Thymus (tissue), 11 donors: ENCODE results near the gene MSX1. TPM values are rescaled to one million over a fixed set of nuclear protein-coding genes. Genes with fewer than 3 reads are reported as not detected.

Experiments used
- DNase-seq, 9 donors: peaks; one replicate each; pipeline ENCODE4 v3.0.0-alpha.2; 2013; ENCODE audit warnings: low spot score in 9 of 9, low read depth in 6 of 9, missing footprints in 1 of 9
- H3K27ac ChIP-seq, 2 donors: one replicate each; pipeline ENCODE4 v1.5.1; 2013; ENCODE audit warnings: control low read depth in 1 of 2, low read depth in 1 of 2, low read length in 1 of 2, mild to moderate bottlenecking in 1 of 2, moderate library complexity in 1 of 2
- H3K27me3 ChIP-seq, 2 donors: one replicate each; pipeline ENCODE4 v1.5.1; 2013; ENCODE audit warnings: low read length in 1 of 2; ENCODE audit not compliant: control insufficient read depth in 2 of 2, insufficient read depth in 1 of 2
- H3K36me3 ChIP-seq, 2 donors: one replicate each; pipeline ENCODE4 v1.5.1; 2013; ENCODE audit warnings: low read length in 1 of 2, mild to moderate bottlenecking in 1 of 2, moderate library complexity in 1 of 2; ENCODE audit not compliant: control insufficient read depth in 2 of 2, insufficient read depth in 2 of 2
- H3K4me1 ChIP-seq, 2 donors: one replicate each; pipeline ENCODE4 v1.5.1; 2013; ENCODE audit warnings: low read length in 2 of 2; ENCODE audit not compliant: control insufficient read depth in 2 of 2, insufficient read depth in 2 of 2
- H3K4me3 ChIP-seq, 2 donors: one replicate each; pipeline ENCODE4 v1.5.1; 2013; ENCODE audit warnings: low read length in 2 of 2, control low read depth in 1 of 2, mild to moderate bottlenecking in 1 of 2
- H3K9me3 ChIP-seq, 2 donors: one replicate each; pipeline ENCODE4 v1.5.1; 2013; ENCODE audit warnings: low read length in 1 of 2, mild to moderate bottlenecking in 1 of 2; ENCODE audit not compliant: control insufficient read depth in 2 of 2, insufficient read depth in 1 of 2
- WGBS: extraction: QIAGEN DNeasy Blood & Tissue Kit; methylation state at CpG from one replicate; pipeline ENCODE4 v1.1.7; 2013; 5-methylcytosine and 5-hydroxymethylcytosine counted together
- polyA plus RNA-seq: library from polyadenylated mRNA; stranded (reverse); fragments of 200-250 nt; gene quantifications from one replicate; pipeline ENCODE4 v1.2.3, GENCODE V29; 2013
- total RNA-seq: library from RNA; stranded (reverse); fragments of 120-200 nt; gene quantifications from one replicate; pipeline ENCODE4 v1.2.4, GENCODE V29; 2013
- donor health status: healthy.

The MSX1 gene
- total and polyA plus RNA-seq, 2 donors = 0.57 to 1.8 TPM

DNA sequence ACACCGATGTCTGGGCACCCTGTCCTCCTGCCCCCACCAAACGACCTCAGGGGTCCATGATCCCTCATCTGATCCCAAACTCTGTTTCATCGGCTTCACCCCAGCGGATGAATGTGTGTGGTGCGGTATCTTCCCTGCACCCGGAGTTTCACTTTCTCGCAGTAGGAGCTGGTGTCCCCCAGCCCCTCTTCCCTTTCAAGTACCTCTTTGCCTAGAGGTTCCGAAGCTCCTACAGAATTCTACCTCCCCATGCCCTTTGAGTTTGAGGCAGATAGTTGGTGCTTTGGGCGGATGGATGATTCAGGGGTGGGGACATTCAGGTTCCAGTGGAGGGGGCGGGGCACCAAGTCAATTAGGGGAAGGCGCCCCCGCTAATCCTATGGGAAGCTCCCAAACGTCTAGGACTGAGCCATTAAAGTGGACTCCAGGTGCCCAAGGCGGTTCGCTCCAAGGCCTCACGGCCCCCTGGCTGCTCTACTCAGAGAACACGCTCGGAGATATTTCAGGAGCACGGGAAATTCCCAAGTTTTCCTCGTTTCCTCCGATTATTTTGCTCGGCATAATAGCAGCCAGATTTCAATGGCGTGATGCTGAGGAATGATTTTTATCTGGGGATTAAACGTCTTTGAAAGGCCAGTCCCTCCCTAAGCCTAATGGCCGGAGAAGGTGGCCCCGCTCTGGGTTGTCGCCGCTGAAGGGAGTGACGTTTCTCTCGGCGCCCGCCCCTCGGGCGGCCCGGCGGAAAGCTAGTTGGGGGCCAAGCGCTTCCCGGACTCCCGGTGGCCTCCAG, 1.3 kb downstream of the MSX1 start:
- H3K4me1 ChIP-seq = peaks cover 6 to 7% of the 10 kb centered on the region in 2 donors
- H3K4me3 ChIP-seq = peak overlapping the region; percentile 13 to 43
- H3K36me3 ChIP-seq = no peaks in the 10 kb centered on the region
- WGBS = 5% methylated on average over 39 of the region's 39 CpGs
- DNase-seq = peak in 1 of 9 donors; percentile 20
- H3K27me3 ChIP-seq = peaks cover 92 to 99% of the 10 kb centered on the region in 2 donors
- H3K27ac ChIP-seq = no peak overlapping the region
- H3K9me3 ChIP-seq = peaks cover 0 to 4% of the 10 kb centered on the region in 2 donors

DNA sequence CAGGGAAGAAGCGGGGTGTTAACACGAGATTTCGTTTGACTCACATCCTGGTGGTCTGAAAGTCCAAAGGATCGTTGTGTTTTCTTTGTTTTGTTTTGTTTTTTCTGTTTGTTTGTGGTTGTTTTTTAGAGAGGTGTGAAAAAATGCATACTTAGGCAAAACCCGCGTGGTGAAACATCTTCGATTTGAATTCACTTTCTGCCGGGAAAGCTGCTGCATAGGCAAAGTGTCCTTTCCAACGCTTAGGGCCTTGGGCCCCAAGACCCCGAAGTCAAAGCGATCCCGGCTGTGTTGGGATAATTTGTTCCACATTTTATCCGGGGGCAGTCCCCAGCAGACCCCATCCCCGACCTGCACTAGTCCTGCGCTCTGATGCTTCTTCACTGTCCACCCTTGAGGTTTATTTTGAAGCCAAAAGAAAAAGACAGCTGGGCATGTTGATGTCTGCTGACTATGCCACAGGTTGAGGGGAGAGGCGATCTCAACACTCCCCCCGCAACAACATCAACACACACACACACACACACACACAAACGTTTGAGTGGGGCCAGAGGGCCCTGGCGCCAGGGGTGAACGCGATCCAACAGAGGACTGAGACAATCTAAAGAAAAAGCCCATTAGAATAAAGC, 2.0 kb downstream of the MSX1 start:
- WGBS = 7% methylated on average over 21 of the region's 21 CpGs

DNA sequence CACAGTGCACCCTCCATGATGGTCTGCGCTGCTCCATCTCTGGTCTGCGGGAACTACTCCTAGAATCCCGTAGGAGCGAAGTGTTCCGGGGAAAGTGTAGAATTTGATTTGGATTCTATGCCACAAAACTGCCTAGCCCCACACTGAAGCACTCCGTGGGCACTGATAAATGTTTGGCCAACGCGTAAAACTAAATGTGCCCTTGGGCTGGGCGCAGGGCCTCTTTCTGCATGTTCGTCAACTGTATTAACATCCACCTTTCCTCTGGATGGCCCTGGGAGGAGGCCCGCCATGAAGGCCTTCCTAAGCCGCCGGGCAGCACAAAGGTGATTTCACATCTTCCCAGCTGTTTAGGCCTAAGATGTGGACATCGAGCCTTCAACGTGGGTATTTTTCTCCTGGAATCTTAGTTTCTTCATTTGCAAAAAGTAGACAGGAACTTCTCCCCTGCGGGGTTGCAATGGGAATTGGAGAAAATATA, 2.6 kb downstream of the MSX1 start:
- Histone ChIP-seq H3K9me3 (peaks cover 0 to 7% of the 10 kb centered on the region in 2 donors), H3K36me3 (no peaks in the 10 kb centered on the region), H3K27ac (no peak overlapping the region), H3K27me3 (peaks cover 92 to 99% of the 10 kb centered on the region in 2 donors), H3K4me1 (peaks cover 6 to 7% of the 10 kb centered on the region in 2 donors), H3K4me3 (no peak overlapping the region)
- no peak for DNase-seq
- 22% methylated on average over 16 of the region's 16 CpGs for WGBS

More for the DNA sequence above, 2.0 kb downstream of the MSX1 start:
- Histone ChIP-seq H3K27me3 (peaks cover 92 to 99% of the 10 kb centered on the region in 2 donors), H3K4me1 (peaks cover 6 to 7% of the 10 kb centered on the region in 2 donors), H3K36me3 (no peaks in the 10 kb centered on the region), H3K27ac (no peak overlapping the region), H3K4me3 (no peak overlapping the region), H3K9me3 (peaks cover 0 to 7% of the 10 kb centered on the region in 2 donors)
- DNase-seq = no peak

DNA sequence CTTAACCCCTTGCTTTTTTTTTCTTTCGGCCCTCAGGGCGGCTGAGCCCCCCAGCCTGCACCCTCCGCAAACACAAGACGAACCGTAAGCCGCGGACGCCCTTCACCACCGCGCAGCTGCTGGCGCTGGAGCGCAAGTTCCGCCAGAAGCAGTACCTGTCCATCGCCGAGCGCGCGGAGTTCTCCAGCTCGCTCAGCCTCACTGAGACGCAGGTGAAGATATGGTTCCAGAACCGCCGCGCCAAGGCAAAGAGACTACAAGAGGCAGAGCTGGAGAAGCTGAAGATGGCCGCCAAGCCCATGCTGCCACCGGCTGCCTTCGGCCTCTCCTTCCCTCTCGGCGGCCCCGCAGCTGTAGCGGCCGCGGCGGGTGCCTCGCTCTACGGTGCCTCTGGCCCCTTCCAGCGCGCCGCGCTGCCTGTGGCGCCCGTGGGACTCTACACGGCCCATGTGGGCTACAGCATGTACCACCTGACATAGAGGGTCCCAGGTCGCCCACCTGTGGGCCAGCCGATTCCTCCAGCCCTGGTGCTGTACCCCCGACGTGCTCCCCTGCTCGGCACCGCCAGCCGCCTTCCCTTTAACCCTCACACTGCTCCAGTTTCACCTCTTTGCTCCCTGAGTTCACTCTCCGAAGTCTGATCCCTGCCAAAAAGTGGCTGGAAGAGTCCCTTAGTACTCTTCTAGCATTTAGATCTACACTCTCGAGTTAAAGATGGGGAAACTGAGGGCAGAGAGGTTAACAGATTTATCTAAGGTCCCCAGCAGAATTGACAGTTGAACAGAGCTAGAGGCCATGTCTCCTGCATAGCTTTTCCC, 3.4 kb downstream of the MSX1 start:
- peaks cover 0 to 3% of the 10 kb centered on the region in 2 donors for H3K9me3 ChIP-seq
- peaks cover 6 to 7% of the 10 kb centered on the region in 2 donors for H3K4me1 ChIP-seq
- H3K27me3 ChIP-seq = peaks cover 96 to 99% of the 10 kb centered on the region in 2 donors
- no peaks in the 10 kb centered on the region for H3K36me3 ChIP-seq
- no peak overlapping the region for H3K27ac ChIP-seq
- 24% methylated on average over 51 of the region's 51 CpGs for WGBS
- no peak for DNase-seq
- no peak overlapping the region for H3K4me3 ChIP-seq

DNA sequence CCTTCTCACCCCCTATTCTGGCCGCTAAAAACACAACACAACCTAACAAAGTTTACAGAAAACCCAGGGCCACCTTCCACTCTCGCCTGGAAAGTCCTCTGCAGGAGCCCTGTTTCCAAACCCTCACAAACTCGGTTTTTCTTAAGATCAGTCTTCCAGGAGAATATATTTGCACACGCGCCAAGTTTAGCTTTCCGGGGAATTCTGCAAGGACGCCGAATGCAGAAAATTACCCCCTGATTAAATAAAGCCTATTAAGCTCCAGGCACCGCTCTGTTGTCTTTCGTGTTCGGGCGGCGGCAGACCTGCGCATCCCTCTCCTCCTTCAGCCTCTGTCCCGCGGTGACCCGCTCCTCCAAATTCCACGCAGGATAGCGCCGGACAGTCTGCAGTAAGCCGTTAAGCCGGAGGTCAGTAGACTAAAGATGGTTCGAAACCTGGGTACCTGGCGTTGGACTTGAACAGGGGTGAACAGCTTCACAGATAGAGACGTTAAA, 5.0 kb downstream of the MSX1 start:
- H3K4me3 ChIP-seq = no peak overlapping the region
- H3K36me3 ChIP-seq = no peaks in the 10 kb centered on the region
- no peak overlapping the region for H3K27ac ChIP-seq
- H3K9me3 ChIP-seq = peaks cover 0 to 2% of the 10 kb centered on the region in 2 donors
- H3K4me1 ChIP-seq = peaks cover 4 to 6% of the 10 kb centered on the region in 2 donors
- peaks cover 96 to 99% of the 10 kb centered on the region in 2 donors for H3K27me3 ChIP-seq
- WGBS = 17% methylated on average over 25 of the region's 25 CpGs
- DNase-seq = no peak

DNA sequence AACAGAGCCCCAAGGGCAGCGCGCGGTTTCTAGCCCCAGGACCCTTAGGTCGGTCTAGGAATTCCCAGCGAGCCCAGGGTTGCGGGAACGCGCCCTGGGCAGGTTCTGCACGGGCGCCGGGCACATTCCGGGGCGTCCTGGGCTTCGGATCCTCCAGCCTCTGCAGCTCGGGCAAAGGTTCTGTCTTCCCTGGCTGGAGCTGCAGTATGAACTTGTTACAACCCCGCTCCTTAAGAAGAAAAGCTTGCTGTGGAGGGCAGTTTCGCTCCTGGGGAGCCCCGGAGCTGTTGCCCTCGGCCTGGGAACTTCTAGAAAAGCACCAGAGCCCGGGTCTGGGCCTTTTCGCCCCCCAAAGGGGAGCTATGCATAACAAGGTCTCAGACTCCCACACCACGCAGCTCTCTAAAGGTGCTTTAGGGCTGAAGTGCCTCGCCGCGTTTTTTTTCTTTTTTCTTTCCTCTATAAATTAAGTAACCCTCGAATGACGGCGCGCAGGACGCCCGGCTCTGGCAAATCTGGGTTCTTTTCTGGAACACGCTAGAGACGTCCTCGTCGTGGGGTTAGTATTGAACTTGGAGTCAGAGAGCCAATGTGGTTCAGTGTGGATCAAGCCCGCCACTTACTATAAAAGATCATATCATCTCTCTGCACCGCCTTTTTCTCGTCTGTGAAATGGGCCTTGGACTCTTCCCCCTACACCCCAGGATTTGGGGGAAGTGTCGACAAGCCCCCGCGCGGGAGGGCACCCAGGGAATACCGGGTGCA, 5.7 kb downstream of the MSX1 start:
- peaks cover 96 to 100% of the 10 kb centered on the region in 2 donors for H3K27me3 ChIP-seq
- 8% methylated on average over 43 of the region's 43 CpGs for WGBS
- H3K9me3 ChIP-seq = peaks cover 0 to 2% of the 10 kb centered on the region in 2 donors
- no peak overlapping the region for H3K27ac ChIP-seq
- H3K4me3 ChIP-seq = no peak overlapping the region
- H3K4me1 ChIP-seq = peaks cover 0 to 6% of the 10 kb centered on the region in 2 donors
- DNase-seq = no peak
- no peaks in the 10 kb centered on the region for H3K36me3 ChIP-seq

DNA sequence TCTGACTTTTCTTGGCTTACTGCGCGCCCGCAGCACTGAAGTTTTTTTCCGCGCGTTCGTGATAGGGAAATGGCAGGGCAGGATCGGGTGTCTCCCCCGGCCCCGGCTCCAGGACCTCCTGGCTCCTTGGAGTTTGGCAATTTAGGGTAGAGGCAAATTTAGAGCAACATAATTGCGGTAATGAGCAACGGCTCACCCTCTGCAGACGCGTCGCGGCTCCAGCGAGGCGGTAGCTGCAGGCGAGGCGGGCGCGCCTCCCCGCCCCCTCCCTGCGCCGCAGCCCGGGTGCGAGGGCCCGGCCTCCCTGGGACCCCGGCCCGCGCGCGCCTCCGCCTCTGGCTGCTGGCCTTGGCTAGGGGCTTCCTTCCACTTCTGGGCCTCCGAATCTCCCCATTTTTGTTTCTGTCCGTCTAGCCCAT, 6.2 kb downstream of the MSX1 start:
- Histone ChIP-seq H3K36me3 (no peaks in the 10 kb centered on the region), H3K9me3 (peaks cover 0 to 2% of the 10 kb centered on the region in 2 donors), H3K27me3 (peaks cover 96 to 100% of the 10 kb centered on the region in 2 donors), H3K4me1 (peaks cover 0 to 3% of the 10 kb centered on the region in 2 donors), H3K4me3 (no peak overlapping the region), H3K27ac (no peak overlapping the region)
- no peak for DNase-seq
- WGBS = 6% methylated on average over 36 of the region's 36 CpGs

DNA sequence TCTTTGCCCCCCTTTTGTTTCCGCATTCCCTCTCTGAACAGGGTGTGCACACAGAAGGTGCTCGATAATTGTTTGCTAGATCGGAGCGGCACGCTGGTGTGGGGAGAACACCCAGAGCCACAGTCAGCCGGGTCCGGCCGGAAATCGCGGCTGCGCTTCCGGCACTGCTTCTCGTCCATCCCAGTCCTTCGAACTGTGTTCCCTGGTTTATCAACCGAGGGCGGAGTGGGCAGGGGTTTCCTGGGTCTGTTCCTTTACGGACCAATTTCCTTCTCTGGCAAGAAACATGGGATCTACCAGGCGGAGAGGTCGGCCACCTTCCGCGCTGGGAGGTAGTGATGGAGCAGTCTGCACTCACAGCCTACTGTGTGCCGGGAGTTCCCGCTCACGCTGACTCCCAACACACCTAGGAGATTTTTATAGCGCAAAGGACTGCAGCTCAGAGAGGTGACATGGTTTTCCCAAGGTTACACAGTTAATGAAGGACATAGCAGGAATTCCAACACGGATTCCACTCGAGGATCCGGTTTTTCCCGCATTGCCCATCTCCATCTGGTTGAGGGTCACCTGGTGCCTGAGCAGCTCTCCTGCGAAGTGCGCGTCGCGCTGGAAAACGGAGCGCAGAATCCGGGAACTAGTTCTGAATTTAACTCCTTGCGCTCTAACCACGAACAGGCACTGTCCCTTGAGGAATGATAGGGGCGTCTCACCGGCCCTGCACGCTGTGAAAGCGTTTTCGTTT, 6.8 kb downstream of the MSX1 start:
- no peaks in the 10 kb centered on the region for H3K4me1 ChIP-seq

More for the DNA sequence above, 6.8 kb downstream of the MSX1 start:
- Histone ChIP-seq H3K9me3 (peaks cover 0 to 2% of the 10 kb centered on the region in 2 donors), H3K27me3 (peaks cover 95 to 100% of the 10 kb centered on the region in 2 donors), H3K36me3 (no peaks in the 10 kb centered on the region), H3K4me3 (no peak overlapping the region), H3K27ac (no peak overlapping the region)
- WGBS = 3% methylated on average over 44 of the region's 44 CpGs
- no peak for DNase-seq
